ENCODE measurements around the gene CEP350. TPM values are rescaled to one million over a fixed set of nuclear protein-coding genes. Genes with fewer than 3 reads are reported as not detected.

CEP350 gene
- total and polyA plus RNA-seq, 2 of the 4 experiments (the other 2 are of a cell fraction), result 5.0 to 36.4 TPM

GRCh38 chr1:180061019-180061418 is 106.4 kb downstream of the CEP350 start:
- no peak overlapping the region for H3K18ac ChIP-seq (ENCODE audit: low read depth, low read length)

More at GRCh38 chr1:180061019-180061418, 106.4 kb downstream of the CEP350 start:
- Histone ChIP-seq H3K9me1 (ENCODE audit: insufficient read depth, low read length) (no peaks in the 10 kb centered on the region), H2BK5ac (ENCODE audit: low read depth, low read length, poor library complexity, severe bottlenecking) (no peak overlapping the region), H4K20me1 (ENCODE audit: insufficient read depth, low read length) (no peaks in the 10 kb centered on the region), H4K5ac (ENCODE audit: low read depth, low read length) (no peak overlapping the region), H2AK5ac (ENCODE audit: low read depth, low read length) (no peak overlapping the region; the same call in 1 of the 2 replicates), H3K23ac (ENCODE audit: low read depth, low read length) (no peak overlapping the region), H3K36me3 (ENCODE audit: control insufficient read depth, insufficient read depth, low read length) (peaks cover 31% of the 10 kb centered on the region), H3K14ac (replicated peaks; ENCODE audit: low read depth, low read length) (no peak overlapping the region), H3K9me3 (ENCODE audit: control insufficient read depth, insufficient read depth, low read length) (no peaks in the 10 kb centered on the region), H2BK20ac (ENCODE audit: low read depth, low read length) (no peak overlapping the region), H2AK9ac (replicated peaks; ENCODE audit: low read depth, low read length, poor library complexity) (no peak overlapping the region), H3K4ac (ENCODE audit: low read depth, low read length) (no peak overlapping the region), H2BK15ac (ENCODE audit: low read depth, low read length) (no peak overlapping the region), H2AFZ (replicated peaks; ENCODE audit: low read length, poor library complexity) (no peak overlapping the region), H3K56ac (ENCODE audit: extremely low read depth, insufficient read depth, low read length) (no peak overlapping the region), H3K27me3 (ENCODE audit: control insufficient read depth, insufficient read depth, low read length) (no peaks in the 10 kb centered on the region), H2BK120ac (ENCODE audit: low read depth, low read length) (no peak overlapping the region), H3K79me1 (ENCODE audit: low read depth in 1 of 2, low read length in 2 of 2) (peaks cover 3 to 7% of the 10 kb centered on the region in 2 experiments; a peak in 2 of 4 replicates), H3K4me1 (ENCODE audit: control insufficient read depth, insufficient read depth, low read length) (no peaks in the 10 kb centered on the region), H3K4me2 (ENCODE audit: low read depth, low read length) (no peak overlapping the region), H3K27ac (ENCODE audit: insufficient read depth, low read length) (no peak overlapping the region), H4K91ac (ENCODE audit: insufficient read depth, low read depth, low read length) (no peak overlapping the region), H3K4me3 (ENCODE audit: insufficient read depth, low read depth, low read length) (no peak overlapping the region), H4K8ac (ENCODE audit: low read depth in 2 of 2, low read length in 2 of 2) (no peak overlapping the region), H3K9ac (ENCODE audit: low read depth, low read length) (no peak overlapping the region)
- WGBS, 2 experiments (ENCODE audit: extremely low coverage in 2 of 2, insufficient read length in 1 of 2), result no CpG with 5 or more reads among the region's 1 CpG
- intact Hi-C loops (cut with micrococcal nuclease), result no loop called here
- no TSS peak for BruUV-seq (replicated peaks)
- in situ Hi-C loops (cut with MboI; ENCODE audit: low sequenced_read_pairs), result no loop called here
- no peak for DNase-seq
- ChIA-PET POLR2A (ENCODE audit: unreplicated experiment) (no interaction called here), CTCF (no interaction called here)
- dilution Hi-C loops (cut with HindIII; ENCODE audit: low sequenced_read_pairs, unreplicated experiment), result no loop called here
- no peak for ATAC-seq (ENCODE audit: low read depth)
- TF ChIP-seq BHLHE40 (IDR thresholded peaks at IDR 0.05; ENCODE audit: low read depth, low read length) (no peak), SMC3 (IDR thresholded peaks at IDR 0.05; ENCODE audit: low read depth, low read length) (no peak), CEBPB (IDR thresholded peaks at IDR 0.05; ENCODE audit: low read depth, low read length) (no peak), MXI1 (IDR thresholded peaks at IDR 0.05; ENCODE audit: borderline replicate concordance, low read depth, low read length) (no peak), NFE2L2 (IDR thresholded peaks at IDR 0.05; ENCODE audit: low read depth, low read length) (no peak), MAFK (IDR thresholded peaks at IDR 0.05; ENCODE audit: low read depth, low read length) (no peak)
